Fibroblast of upper back skin (primary cell): ENCODE results near the gene RBKS.
"Not testable (repeated sequence)": the region's sequence is repeated elsewhere in the genome, so short reads cannot be mapped to it uniquely, and the experiment has no call there.

ENCODE experiments used
- DNase-seq: peaks from one replicate; pipeline ENCODE4 v3.0.0-alpha.2; 2013

The RBKS gene

DNA sequence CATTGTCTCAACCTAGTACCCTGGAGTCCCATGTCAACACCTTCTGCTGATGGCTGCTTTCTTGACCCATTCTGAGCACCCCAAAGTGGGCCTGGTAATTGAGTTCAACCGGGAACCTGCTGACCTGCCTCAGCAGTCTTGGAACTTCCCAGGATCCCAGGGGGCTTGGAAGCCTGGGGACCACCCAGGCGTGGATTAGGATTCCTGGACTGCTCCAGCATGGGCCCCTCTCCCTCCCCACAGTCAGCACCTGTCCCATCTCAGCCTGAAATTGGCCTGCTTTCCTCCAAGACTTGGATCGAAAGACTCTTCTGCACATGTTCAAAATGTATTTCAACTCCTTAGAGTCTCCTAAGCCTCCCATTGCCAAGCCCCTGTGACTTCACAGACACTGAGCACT is 134.1 kb downstream of the RBKS start:
- DNase-seq, result no peak

DNA sequence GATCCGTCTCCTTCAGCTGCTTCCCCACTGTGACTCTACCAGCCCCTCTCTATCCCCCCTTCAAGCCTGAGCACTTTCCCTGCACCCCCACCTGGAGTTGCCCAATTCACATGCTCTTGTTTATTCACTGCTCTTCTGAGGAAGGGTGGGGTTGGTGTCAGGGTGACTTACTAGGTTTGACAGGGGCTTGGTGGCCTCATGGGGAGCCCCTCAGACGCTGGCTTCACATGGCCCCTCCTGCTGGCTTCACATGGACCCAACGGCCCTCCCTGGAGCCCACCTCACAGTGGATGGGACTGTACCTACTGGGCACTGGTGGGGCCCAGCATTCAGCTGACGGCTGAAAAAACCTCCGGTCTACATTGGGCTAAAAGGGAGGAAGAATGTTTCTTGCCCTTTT is 135.4 kb downstream of the RBKS start:
- DNase-seq, result no peak

DNA sequence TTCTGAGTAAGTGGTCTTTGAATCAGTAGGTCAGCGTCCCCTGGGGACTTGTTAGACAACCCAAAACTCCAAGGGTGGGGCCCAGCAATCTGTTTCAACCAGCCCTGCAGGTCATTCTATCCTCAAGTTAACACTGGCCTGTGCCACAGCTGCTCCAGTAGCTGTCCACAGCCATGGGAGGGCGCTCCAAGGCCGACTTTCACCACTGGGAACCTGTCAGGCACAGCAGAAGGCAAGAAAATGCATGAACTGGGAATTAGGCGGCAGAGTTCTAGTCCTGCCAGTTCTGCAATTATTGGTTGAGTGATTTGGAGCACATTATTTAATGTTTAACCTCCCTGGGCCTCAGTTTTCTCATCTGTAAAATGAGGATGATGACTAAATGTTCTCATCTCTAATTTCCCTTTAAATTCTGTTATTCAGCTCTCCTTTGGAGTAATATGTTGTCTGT is 136.0 kb downstream of the RBKS start:
- DNase-seq, result peak; percentile 79

DNA sequence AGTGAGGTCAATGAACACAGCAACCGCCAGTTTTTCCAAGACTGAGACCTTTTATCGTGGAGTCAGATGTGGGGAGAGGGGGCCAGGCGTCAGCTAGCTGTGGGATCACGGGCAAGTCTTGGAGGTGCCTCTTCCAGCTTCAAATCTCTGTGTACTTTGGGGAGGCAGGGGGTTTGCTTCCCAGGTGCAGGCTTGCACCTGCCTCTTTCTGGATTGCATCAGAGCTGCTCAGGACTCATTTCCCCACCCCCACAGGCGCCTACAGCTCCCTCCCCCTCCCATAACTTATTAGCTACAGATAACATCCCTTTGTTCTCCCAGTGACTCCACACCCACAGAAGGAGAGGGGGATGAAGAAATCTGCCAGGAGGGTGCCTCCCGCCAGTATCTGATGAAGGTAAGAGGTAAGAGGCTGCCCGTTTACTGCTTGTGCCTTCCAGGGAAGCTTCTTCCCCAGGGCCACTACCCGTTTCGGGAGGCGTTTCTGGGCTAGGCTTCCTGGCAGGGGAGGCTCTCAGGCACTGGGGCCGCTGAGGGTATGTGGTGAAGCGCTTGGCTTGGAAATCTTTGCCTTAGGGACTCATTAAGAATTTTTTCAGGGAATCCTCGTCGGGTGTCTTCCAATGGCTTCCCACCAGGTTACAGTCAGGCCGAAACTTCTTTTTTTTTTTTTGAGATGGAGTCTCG is 137.5 kb downstream of the RBKS start:
- DNase-seq, result no peak

DNA sequence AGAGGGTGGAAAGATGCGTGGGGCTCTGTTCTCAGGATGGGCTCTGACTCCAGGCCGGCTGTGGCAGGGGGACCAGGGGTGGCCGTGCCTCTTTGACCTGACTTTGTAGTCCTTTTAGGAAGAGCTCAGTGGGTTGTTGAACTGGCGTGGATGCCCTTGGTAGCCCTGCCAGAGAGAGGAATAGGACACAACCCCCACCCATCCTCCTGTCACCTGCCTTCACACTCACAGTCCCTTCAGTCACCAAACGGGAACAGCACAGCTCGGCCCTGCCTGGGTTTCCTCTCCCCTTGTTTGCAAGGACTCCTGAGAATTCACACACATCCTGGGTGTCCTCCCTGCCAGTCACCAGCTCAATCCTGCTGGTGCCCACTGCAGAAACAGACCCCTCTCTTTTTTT is 138.8 kb downstream of the RBKS start:
- DNase-seq, result no peak

DNA sequence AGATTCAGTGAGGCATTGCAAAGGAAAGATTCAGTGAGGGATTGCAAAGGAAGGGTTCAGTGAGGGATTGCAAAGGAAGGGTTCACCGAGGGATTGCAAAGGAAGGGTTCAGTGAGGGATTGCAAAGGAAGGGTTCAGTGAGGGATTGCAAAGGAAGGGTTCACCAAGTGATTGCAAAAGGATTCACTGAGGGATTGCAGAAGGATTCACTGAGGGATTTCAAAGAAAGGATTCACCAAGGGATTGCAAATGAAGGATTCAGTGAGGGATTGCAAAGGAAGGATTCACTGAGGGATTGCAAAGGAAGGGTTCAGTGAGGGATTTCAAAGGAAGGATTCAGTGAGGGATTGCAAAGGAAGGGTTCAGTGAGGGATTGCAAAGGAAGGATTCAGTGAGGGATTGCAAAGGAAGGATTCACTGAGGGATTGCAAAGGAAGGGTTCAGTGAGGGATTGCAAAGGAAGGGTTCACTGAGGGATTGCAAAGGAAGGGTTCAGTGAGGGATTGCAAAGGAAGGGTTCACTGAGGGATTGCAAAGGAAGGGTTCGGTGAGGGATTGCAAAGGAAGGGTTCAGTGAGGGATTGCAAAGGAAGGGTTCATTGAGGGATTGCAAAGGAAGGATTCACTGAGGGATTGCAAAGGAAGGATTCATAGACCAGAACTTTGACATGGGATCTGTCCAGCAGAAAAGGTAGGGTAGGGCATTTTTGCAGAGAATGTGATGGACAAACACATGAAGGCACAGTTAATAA is 141.2 kb downstream of the RBKS start:
- DNase-seq, result not testable (repeated sequence)

DNA sequence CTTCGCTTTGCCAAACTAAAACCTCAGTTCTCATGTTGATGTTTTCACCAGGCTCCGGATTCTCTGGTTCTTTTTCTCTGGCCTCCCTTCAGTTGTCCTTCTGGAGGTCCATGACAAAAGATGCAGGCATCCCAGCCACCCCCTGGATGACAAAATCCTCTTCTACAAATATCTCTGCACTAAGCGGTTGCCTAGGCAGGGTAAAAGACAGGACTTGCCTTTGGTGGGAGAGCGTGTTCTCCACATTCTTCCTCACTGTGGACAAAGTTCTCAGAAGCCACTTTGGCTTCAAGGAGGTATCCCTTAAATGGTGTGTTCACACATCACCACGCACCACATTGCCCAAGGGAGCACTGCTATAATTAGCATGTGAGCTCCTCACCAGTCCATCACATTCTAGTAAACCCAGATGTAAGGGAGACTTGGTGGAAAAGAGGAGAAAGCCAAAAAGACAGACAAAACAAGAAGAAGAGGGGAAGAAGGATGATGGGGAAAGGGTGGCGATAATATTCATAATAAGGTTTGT is 142.3 kb downstream of the RBKS start:
- DNase-seq, result no peak

DNA sequence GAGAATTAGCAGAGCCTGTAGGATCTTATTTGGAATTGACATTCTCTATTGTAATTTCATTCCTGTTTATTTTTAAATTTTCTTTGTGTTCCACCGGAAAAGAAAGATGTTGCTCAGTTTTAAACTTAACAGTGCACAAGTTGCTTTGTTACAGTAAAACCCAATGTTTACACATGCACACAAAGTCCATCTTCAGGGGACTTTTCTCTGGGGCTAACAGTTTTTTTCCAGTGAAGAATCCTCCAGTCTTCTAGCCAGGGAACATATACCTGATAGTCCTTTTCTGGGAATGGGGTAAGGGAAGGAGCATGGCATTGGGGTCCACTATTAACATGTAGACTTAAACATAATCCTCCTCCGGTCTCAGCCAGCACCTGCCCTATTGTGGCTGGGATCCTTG is 143.9 kb downstream of the RBKS start:
- DNase-seq, result no peak

DNA sequence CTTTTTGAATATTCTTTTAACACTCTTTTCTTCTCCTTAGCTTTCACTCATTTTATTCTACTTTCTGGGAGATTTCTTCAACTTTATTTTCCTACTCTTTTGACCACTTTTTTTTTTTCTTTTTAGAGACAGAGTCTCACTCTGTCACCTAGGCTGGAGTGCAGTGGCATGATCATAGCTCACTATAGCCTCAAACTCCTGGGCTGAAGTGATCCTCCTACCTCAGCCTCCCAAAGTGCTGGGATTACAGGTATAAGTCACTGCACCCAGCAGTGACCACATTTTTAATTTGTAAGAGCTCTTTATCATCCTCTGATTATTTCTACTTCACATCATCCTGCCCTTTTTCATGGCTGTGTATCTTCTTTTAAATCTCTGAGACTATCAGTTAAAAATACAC is 144.7 kb downstream of the RBKS start:
- not testable (repeated sequence) for DNase-seq

DNA sequence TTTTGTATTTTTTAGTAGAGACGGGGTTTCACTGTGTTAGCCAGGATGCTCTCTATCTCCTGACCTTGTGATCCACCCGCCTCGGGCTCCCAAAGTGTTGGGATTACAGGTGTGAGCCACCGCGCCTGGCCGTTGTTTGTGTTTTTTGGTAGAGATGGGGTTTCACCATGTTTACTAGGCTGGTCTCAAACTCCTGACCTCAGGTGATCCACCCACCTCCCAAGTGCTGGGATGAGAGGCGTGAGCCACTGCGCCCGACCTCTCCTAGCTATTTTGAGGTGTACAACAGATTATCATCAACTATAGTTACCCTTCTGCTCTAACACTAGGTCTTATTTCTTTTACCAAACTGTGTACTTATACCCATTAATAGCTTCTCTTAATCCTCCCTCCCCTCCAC is 147.6 kb downstream of the RBKS start:
- DNase-seq, result no peak

DNA sequence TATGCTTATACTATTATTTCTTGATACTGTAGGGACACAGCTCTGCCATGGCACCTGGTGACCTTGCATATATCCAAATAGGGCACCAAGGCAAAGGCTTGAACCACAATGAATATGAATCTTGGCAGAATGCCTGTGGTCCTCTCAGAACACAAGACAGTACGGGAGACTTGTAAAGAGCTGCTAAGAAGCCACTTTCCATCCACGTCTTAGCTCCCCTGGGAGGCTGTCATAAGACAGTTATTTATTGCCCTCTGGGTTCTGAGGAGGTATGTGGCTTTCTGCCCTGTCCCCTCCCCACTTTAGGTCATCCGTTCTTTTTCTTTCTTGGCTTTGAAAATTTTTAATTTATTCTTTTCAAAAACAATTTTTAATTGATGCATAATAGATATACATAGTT is 148.5 kb downstream of the RBKS start:
- no peak for DNase-seq

DNA sequence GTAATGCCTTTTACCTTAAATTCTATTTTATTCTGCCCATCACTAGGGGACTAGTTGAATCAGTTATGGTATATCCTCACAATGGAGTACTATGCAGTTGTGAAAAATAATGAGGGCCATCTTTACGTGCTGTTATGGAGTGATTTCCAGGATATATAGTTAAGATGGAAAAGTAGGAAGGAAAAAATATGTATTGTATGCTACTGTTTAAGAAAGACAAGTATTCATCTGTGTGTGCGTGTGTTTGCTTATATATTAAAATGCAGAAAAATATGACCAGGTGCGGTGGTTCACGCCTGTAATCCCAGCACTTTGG is 151.2 kb downstream of the RBKS start:
- no peak for DNase-seq

DNA sequence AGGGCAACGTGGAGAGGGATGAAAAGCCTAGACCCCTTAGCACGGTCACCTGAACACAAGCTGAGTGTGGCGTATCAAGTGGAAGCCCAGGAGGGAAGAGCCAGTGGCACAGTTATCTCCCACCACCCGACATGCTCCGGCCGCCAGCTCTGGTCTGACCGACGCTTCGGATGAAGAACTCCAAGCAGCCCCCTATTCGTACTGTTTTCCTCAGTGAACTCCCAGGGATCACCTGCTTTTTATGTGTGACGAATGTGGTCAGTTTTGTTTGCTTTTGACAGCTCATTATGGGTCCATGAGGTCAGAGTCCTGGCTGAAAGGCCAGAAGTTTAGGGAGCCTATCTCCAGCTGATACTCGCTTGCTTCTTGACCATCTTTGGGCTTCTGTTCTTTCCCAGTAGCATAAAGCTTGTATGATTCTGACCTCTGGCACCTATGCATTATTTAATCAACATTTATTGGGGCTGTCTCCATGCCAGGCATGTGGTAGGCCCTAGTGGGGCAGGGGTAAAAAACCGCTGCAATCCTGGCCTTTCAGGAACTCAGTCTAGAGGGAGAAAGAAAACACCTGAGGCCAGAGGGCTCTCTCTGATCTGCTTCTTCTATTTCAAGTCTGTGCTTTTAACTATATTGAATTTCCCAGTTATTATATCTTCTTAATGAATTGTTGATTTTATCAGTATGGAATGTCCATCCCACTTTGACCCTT is 151.7 kb downstream of the RBKS start:
- DNase-seq, result no peak

DNA sequence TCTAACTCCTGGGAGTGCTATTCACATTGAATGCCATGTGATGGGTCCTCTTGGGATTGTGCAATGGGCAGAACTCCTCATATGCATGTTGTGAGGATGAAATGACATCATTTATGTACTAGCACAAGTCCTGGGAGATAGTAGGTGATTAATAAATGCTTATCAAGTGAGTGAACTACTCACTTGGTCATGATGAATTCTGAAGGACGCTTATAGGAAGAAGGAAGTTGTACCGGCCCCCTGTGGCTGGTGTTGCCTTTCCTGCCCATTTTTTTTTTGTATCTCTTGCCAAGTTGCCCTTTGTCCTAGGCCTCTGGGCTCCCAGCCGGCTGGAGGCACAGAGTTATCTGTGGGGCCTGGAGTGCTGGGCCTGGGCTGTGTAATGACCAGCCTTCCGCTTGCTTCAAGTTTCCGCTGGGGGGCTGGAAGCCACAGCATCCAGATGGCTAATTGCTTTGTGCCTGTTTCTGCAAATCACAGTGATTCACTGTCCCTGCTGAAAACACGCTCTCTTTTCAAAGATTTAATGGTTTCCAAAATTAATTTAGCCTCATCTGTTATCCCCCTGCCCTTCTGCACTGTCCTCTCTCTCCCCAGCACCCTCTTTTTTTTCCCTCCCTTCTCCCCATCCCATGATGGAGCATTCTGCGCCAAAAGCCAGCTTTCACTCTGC is 152.4 kb downstream of the RBKS start:
- peak; percentile 64 for DNase-seq

DNA sequence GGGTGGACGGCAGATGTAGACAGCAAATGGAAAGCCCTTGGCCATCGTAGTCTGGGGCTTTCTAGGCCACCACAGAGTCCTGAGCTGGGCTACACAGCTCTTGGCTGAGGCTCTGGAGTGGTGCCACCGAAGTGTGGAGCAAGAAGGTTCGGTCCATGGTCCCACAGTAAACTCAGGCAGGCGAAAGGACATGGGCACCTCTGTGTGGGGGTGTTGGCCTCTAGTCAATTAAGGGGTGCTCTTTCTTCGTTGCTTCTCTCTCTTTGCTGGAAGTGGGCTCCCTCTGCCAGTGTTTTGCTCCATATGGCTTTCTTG is 153.3 kb downstream of the RBKS start:
- no peak for DNase-seq

DNA sequence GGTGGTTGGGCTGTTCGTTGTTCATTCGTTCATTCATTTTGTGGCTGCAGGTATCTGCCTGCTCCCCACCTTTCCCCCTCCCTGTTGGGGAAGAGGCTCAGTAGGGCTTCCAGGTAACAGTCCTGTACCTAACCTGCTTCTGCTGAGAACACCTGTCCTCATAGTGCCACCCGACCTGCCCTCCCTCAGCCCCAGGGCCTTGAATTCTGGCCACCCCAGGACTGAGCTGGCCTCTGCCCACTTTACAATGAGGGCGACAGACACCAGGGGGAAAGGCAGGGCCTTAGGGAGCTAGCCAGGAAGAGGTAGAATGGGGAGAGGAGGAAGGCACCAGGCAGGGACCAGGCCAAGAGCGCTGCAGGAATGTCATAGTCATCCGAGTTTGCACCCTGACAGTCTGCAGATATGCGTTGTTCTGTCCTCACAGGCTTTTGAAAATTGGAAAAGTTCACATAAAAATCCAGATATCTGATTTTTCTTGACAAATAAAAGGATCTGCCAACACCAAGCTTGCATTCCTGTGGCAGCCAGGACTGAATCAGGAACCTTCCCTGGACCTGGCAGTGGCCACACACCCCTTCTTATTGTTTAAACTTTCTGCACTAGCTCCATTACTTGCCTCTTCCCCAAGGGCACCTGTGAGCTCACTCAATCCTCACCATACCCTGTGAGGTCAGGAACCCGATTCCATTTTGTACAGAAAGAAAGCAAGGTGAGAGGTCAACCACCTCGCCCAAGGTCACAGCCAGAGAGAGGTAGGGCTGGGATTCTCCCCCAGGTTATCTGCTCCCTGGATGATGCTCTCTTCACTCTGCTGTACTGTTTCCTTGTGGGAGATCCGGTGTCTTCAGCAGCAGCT is 153.9 kb downstream of the RBKS start:
- DNase-seq, result no peak

DNA sequence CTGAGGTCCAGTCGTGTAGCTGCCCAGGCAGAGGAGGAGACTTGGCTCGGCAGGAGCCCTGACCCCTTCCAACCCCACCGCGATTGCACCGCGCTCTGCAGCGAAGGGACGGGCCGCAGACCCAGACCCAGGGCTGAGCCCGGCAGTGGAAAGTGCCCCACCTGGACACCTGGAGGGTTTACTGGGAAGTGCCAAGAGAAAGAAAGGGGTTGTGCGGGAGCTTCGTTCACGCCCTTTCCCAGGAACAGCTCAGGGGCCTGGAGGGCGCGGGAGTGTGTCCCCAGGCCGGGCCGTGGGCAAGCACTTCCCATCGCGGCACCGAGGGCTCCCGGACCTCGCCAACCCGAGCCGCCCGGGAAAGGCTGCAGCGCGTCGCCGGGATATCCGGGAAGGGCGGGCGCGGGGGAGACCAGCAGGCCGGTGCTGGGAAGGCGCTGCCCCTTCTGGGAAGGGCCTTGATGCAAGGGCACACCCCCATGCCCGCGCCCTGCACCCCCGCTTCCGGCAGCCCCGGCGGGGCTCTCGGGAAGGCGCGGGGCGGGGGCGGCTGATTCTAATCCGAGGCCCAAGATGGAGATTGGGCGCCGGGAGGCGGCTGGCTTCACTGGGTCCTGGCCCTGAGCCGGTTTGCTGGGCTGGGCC is 154.8 kb downstream of the RBKS start:
- peak; percentile 71 for DNase-seq

DNA sequence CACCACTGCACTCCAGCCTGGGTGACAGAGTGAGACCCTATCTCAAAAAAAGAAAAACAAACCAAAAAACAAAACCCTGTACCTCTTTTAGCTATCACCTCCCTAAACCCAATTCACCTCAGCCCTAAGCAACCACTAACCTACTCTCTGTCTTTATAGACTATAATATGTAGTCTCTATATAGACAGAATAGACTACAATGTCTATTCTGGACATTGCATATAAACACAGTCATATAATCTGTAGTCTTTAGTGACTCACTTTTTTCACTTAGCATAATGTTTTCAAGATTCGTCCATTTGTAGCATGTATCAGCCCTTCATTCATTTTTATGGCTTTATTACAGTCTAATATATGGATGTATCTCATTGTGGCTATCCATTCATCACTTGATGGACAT is 155.9 kb downstream of the RBKS start:
- no peak for DNase-seq
